SH-SY5Y (cell line): Measurements from ENCODE around the gene DDX46.

Experiments used
- GATA2 ChIP-seq: IDR thresholded peaks from 2 replicates; pipeline ENCODE4 v1.6.1; 2011; ENCODE audit warnings: mild to moderate bottlenecking, low read depth, low read length
- GATA3 ChIP-seq: IDR thresholded peaks from 2 replicates; pipeline ENCODE4 v1.6.1; 2011; ENCODE audit warnings: low read depth, mild to moderate bottlenecking, low read length, moderate library complexity

GRCh38 chr5:134714541-134714940, 44.0 kb upstream of the DDX46 start:
- TF ChIP-seq GATA2: no peak
- no peak for TF ChIP-seq GATA3
